OCI-LY7 (cell line): Measurements from ENCODE around the gene BMP3. TPM values are rescaled to one million over a fixed set of nuclear protein-coding genes. Genes with fewer than 3 reads are reported as not detected.

ENCODE experiments used
- BruUV-seq: library from RNA; stranded (reverse); fragments of 400-500 nt; replicated peaks from 2 replicates; lab custom pipeline; 2021; lab: Mats Ljungman, UMichigan
- CTCF ChIA-PET: fragments of 300-600 bp; sonication (Branson Sonifier 250); formaldehyde crosslinking; loops from one replicate; lab custom pipeline; 2022; ENCODE audit warnings: antibody characterized with exemption; ENCODE audit not compliant: unreplicated experiment; lab: Charles Lee
- POLR2A ChIA-PET: fragments of 300-600 bp; sonication (Branson Sonifier 250); formaldehyde crosslinking; loops from one replicate; lab custom pipeline; 2022; ENCODE audit warnings: antibody characterized with exemption; lab: Charles Lee
- DNase-seq: peaks from one replicate; pipeline ENCODE4 v3.0.0-alpha.2; 2015; ENCODE audit warnings: low spot score
- H2AFZ ChIP-seq: fragments of 200-600 bp; sonication (generic), shearing (Covaris generic); 2 replicates; pipeline ENCODE4 v1.6.1; 2014; ENCODE audit warnings: mild to moderate bottlenecking, antibody characterized with exemption, low read length, moderate library complexity
- H3K27ac ChIP-seq: fragments of 200-600 bp; sonication (generic); 2 replicates; pipeline ENCODE4 v1.5.1; 2014; ENCODE audit warnings: mixed run types, low read depth, mild to moderate bottlenecking, moderate library complexity, low read length, inconsistent platforms; ENCODE audit not compliant: poor library complexity, severe bottlenecking
- H3K36me3 ChIP-seq: fragments of 200-600 bp; sonication (generic); 2 replicates; pipeline ENCODE4 v1.6.1; 2014; ENCODE audit warnings: mild to moderate bottlenecking, antibody characterized with exemption, low read length, moderate library complexity, mixed read lengths; ENCODE audit not compliant: insufficient read depth
- H3K4me1 ChIP-seq: fragments of 200-600 bp; sonication (generic); 2 replicates; pipeline ENCODE4 v1.5.1; 2014; ENCODE audit warnings: mild to moderate bottlenecking, low read length; ENCODE audit not compliant: insufficient read depth, poor library complexity, severe bottlenecking
- H3K4me2 ChIP-seq: fragments of 200-600 bp; sonication (generic); 2 replicates; pipeline ENCODE4 v1.6.1; 2014; ENCODE audit warnings: mild to moderate bottlenecking, low read length
- H3K4me3 ChIP-seq: fragments of 200-600 bp; sonication (generic); 2 replicates; pipeline ENCODE4 v1.5.1; 2014; ENCODE audit warnings: mild to moderate bottlenecking, low read depth, low read length; ENCODE audit not compliant: poor library complexity, severe bottlenecking
- H3K79me2 ChIP-seq: fragments of 200-600 bp; sonication (generic); 2 replicates; pipeline ENCODE4 v1.6.1; 2016; ENCODE audit warnings: low read depth, mild to moderate bottlenecking, low read length, moderate library complexity, mixed read lengths; ENCODE audit not compliant: insufficient read depth
- H3K9me2 ChIP-seq: fragments of 200-600 bp; sonication (generic); 2 replicates; pipeline ENCODE4 v1.6.1; 2016; ENCODE audit warnings: mild to moderate bottlenecking, low read length, mixed read lengths; ENCODE audit not compliant: insufficient read depth
- H3K9me3 ChIP-seq: fragments of 200-600 bp; sonication (generic); 2 replicates; pipeline ENCODE4 v1.6.1; 2014; ENCODE audit warnings: mild to moderate bottlenecking, mixed run types, low read length, mixed read lengths
- H4K20me1 ChIP-seq: fragments of 200-600 bp; sonication (generic); 2 replicates; pipeline ENCODE4 v1.6.1; 2014; ENCODE audit warnings: mild to moderate bottlenecking, antibody characterized with exemption, low read length, moderate library complexity, mixed read lengths; ENCODE audit not compliant: insufficient read depth
- EZH2phosphoT487 ChIP-seq: fragments of 200-600 bp; sonication (generic); IDR thresholded peaks from 2 replicates; pipeline ENCODE4 v1.6.1; 2018; ENCODE audit warnings: low read depth, borderline replicate concordance, mild to moderate bottlenecking, mixed run types, antibody characterized with exemption, low read length, moderate library complexity, mixed read lengths
- intact Hi-C: fragments of 100-400 bp; cut with micrococcal nuclease; formaldehyde crosslinking; loops from one replicate; pipeline ENCODE4 v1.10.0; 2022; ENCODE audit not compliant: unreplicated experiment
- total RNA-seq, 2 experiments: library from RNA; depleted of rRNA in 1 of 2; stranded (reverse); fragments of >200 nt in 1 of 2; shearing (Covaris generic) in 1 of 2; gene quantifications; 2 replicates each; pipeline ENCODE4 v1.2.3, GENCODE V29; 2014 to 2022
- TF ChIP-seq, protein P1 (sequence below): fragments of 200-600 bp; sonication (generic); conservative IDR thresholded peaks from 2 replicates; pipeline ENCODE4 v1.5.1; 2014; ENCODE audit warnings: mild to moderate bottlenecking, antibody characterized with exemption, low read length, moderate library complexity, mixed read lengths

The BMP3 gene
- total RNA-seq, 2 experiments from 2014 or later = 45.8 to 55.9 TPM

DNA sequence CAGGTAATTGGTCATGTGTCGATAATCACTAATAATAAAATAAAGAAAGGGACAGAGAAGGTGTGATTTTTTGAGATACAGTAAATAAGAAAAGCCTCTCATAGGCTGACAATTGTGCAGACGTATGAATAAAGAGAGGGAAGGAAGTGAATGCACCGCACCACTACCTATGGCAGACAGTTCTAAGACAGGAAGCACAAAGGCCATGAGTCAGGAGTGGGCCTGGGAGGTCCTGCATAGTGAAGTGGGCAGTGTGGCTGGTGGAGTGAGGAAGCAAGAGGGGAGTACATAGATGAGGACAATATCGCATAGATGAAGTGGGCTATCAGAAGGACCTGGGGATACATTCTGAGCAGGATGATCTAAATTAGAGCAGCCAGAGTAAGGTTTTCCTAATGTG, 75.6 kb downstream of the BMP3 start:
- H3K4me3 ChIP-seq = no peak overlapping the region
- no peaks in the 10 kb centered on the region for H3K9me2 ChIP-seq
- BruUV-seq = no TSS peak
- DNase-seq = no peak
- H3K36me3 ChIP-seq = no peaks in the 10 kb centered on the region
- no peaks in the 10 kb centered on the region for H3K79me2 ChIP-seq
- no peak for TF ChIP-seq EZH2phosphoT487
- TF ChIP-seq, protein P1, sequence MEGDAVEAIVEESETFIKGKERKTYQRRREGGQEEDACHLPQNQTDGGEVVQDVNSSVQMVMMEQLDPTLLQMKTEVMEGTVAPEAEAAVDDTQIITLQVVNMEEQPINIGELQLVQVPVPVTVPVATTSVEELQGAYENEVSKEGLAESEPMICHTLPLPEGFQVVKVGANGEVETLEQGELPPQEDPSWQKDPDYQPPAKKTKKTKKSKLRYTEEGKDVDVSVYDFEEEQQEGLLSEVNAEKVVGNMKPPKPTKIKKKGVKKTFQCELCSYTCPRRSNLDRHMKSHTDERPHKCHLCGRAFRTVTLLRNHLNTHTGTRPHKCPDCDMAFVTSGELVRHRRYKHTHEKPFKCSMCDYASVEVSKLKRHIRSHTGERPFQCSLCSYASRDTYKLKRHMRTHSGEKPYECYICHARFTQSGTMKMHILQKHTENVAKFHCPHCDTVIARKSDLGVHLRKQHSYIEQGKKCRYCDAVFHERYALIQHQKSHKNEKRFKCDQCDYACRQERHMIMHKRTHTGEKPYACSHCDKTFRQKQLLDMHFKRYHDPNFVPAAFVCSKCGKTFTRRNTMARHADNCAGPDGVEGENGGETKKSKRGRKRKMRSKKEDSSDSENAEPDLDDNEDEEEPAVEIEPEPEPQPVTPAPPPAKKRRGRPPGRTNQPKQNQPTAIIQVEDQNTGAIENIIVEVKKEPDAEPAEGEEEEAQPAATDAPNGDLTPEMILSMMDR = no peak
- ChIA-PET CTCF (no interaction called here), POLR2A (no interaction called here)
- H3K27ac ChIP-seq = no peak overlapping the region
- no peaks in the 10 kb centered on the region for H3K9me3 ChIP-seq
- intact Hi-C loops = no loop called here
- H4K20me1 ChIP-seq = no peaks in the 10 kb centered on the region
- no peak overlapping the region for H2AFZ ChIP-seq
- H3K4me1 ChIP-seq = no peaks in the 10 kb centered on the region
- no peak overlapping the region for H3K4me2 ChIP-seq

Other genes starting within 250 kb of the BMP3 start
- 1.0 and 1.4 TPM in 2 replicates for gene PRKG2, start 184.5 kb downstream of the BMP3 start, total RNA-seq (2014; rRNA removed; shearing (Covaris generic))
- gene PRKG2, start 184.5 kb downstream of the BMP3 start, total RNA-seq (2022) = 1.1 and 2.1 TPM in 2 replicates